Activated naive CD4-positive, alpha-beta T cell treated with anti-CD3 and anti-CD28 coated beads, Interleukin-2, amount 50 U/mL, for 16 hours (primary cell): ENCODE results near the gene RIMBP2.

Experiments
- DNase-seq: peaks from one replicate; pipeline ENCODE4 v3.0.0-alpha.2; 2020

RIMBP2 gene

DNA sequence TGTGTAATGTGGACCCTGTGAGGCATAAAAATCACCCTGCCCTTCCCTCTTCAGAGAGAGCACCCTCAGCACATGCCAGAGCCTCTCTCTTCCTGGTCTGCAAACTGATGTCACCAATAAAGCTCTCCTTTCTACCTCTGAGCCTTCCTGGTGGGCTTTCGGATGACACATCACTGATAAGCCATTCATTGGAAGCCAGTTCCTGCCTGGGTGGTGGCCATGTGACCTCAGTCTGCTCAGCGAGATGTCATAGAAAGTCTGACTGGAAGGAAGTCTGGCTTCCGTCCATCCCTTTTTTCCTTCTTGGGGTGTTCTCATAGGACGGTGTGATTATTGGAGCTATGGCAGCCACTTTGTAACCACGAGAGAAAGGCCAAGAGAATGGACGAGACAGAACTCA lies 282.7 kb downstream of the RIMBP2 start:
- no peak for DNase-seq

DNA sequence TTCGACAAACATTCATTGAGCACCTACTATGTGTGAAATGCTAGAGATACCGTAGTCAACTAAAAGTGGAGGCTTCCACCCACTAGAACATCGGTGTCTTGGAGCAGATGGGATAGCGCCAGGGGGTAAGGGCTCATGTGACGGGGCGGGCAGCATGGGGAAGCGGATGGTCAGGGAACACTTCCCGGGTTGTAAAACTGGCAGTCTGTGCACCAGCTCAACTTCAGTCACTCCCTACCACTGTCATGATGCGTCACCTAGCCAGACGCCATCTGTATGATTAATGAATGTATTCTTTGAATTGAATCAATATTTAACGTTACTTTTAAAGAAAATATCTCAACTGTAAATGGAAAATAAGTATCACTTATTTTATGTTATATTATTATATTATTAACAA lies 284.9 kb downstream of the RIMBP2 start:
- no peak for DNase-seq

GRCh38 chr12:130429656-130430505 lies 286.2 kb downstream of the RIMBP2 start:
- no peak for DNase-seq

DNA sequence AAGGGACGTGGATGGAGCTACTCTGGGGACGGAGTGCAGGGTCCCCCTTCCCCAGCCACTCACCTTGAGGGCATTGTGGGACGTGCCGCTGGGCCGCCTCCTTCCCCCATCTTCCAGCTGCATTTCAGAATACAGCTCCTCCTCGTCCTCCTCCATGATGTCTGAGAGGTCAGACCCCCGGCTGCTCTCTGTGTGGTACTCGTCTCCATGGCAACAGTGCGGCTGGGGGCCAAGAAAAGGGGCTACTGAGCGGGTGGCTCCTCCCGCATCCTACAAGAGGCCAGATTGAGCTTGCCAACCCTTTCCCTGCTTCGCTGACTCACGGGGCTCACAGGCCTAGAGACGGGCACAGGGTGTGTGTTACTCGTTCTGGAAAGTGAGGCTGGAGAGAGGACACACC lies 288.0 kb downstream of the RIMBP2 start:
- DNase-seq = no peak

GRCh38 chr12:130427381-130427887 lies 288.7 kb downstream of the RIMBP2 start:
- DNase-seq = no peak

DNA sequence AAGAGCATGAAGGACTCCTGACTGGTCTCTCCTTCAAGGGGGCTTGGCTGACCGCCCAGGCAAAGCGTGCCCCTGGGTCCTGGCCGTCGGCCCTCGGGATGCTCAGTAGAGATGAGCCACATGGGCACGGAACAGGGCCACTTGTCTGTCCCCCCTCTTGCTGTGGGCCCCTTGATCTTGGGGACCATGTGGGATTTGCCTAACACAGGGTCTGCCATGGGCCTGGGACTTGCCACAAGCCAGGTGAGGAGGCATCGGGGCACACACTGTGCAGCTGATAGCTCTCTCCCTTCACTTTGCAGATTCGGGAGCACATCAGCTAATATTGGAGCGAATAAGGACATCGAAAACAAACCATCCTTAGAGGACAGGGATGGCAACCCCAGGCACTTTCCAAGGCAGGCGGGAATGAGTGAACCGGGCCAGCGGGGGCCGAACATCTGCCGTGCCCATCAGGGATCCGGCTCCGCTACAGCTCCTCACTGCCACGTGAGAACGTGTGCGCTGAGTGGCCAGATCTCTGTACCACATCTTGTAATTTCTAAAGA lies 290.3 kb downstream of the RIMBP2 start:
- no peak for DNase-seq

- DNase-seq = no peak
Measured at GRCh38 chr12:130424858-130425697, 291.0 kb downstream of the RIMBP2 start.

GRCh38 chr12:130423991-130424857 lies 291.9 kb downstream of the RIMBP2 start:
- DNase-seq = no peak

DNA sequence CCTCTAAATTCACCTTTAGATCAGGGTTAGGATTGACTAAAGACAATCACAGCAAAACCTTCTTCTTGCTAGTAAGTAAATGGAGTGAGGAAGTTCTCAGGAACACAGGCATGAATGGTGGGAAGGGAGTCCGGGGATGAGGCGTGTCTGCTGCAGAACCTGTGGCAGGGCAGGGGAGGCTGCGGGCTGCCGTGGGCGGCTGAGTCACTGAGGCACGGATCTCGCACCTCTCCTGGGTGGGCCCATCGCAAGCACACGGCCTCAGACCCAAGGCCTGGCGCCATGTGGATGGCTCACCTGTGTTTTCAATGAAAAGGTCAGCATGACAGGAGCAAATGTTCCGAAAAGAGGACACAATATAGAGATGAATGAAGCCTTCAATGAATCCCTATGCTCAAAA lies 293.0 kb downstream of the RIMBP2 start:
- no peak for DNase-seq

DNA sequence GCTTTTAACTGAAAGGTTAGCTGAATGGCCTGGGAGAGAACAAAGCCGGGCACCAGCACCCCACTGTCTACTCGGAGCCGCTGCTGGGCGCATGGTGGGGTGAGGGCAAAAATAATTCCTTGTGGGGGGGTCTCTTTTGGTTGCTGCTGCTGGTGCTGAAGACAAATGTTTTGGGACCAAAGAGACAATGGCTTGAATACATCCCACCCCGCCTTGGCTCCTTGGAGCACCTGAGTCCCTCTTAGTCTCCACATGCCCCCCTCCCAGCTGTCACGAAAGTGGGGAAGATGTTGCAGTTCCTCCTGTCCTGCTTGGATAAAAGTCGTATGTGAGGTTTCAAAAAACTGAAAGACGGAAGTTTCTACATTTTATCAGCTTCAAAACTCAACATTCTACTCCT lies 293.4 kb downstream of the RIMBP2 start:
- no peak for DNase-seq

DNA sequence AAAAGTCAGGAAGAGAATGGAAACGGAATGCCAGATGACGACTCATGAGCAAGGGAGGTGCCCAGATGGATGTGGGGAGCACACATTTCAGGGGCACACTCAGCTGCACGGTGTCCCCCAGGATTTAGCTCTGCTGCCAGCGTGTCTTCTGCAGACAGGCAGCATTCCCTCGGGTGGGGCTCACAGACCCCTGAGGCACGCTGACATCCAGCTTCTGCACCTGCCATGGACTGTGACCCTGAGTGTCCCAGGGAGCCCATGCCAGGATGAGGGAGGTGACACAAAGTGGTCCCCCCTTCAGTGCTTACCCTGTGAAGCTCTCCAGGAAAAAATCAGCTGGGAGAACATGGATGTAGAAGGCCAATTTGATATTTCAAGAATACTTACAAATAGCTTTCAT lies 294.2 kb downstream of the RIMBP2 start:
- no peak for DNase-seq

GRCh38 chr12:130420071-130420470 lies 296.0 kb downstream of the RIMBP2 start:
- DNase-seq = no peak

DNA sequence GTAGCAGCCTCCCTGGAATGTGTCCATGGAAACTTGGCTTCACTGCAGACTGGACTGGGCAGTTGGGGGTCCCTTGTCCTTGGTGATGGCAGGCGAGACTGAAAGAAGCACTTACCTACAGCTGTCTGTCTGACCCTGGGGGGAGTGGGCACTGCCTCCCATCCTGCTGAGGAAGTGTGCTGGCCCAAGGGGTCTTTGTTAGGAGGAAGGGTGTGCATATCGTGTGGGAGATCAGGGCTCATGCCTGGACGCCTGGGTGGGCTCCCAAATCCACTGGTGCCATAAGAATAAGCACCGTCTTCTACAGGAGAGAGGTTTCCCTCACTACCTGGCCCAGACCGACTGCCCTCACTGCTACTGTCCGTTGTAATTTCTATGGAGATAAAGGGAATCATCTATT lies 297.0 kb downstream of the RIMBP2 start:
- DNase-seq = no peak

DNA sequence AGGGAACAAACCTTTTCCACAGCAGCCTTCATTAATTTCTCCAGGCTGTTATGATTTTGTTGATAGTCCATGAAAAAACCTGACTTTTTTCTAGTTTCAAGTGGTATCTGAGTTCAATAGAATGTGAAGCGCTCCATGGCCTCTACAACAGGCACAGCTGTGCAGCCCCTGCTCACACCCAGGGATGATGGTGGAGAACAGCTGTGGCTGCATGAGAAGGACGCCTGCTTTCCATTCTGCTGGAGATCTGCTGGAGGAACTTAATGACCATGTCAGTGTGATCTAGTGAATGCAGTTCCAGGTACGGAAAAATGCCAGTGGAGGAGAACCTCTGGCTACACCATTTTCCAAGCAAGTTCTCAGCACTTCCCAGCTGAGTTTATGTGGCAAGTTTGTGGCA lies 297.8 kb downstream of the RIMBP2 start:
- DNase-seq = no peak

- no peak for DNase-seq
Measured at GRCh38 chr12:130414381-130414780, 301.7 kb downstream of the RIMBP2 start.

- DNase-seq = no peak
Measured at GRCh38 chr12:130413909-130414308, 302.2 kb downstream of the RIMBP2 start.

- DNase-seq = no peak
Measured at GRCh38 chr12:130412384-130412783, 303.7 kb downstream of the RIMBP2 start.

DNA sequence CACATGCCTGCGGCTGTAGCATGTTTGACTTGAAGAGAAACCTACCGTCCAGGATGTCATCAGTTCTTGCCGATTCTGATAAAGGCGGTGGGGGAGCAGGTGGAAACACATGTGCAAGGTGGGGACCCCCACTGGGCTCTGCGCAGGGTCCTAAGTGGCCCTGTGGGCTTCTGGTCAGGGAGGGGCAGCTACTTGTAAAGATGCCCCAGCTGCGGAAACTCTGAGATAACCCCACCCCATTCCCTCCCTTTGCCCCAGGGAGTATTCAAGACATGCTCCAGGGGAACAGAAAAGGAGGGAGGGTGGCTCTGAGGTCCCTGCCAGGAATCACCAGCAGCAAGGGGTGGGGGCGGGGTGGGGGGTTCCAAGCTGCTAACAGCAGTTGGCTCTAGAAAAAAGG lies 310.8 kb downstream of the RIMBP2 start:
- DNase-seq = no peak

GRCh38 chr12:130401703-130402102 lies 314.4 kb downstream of the RIMBP2 start:
- DNase-seq = no peak

DNA sequence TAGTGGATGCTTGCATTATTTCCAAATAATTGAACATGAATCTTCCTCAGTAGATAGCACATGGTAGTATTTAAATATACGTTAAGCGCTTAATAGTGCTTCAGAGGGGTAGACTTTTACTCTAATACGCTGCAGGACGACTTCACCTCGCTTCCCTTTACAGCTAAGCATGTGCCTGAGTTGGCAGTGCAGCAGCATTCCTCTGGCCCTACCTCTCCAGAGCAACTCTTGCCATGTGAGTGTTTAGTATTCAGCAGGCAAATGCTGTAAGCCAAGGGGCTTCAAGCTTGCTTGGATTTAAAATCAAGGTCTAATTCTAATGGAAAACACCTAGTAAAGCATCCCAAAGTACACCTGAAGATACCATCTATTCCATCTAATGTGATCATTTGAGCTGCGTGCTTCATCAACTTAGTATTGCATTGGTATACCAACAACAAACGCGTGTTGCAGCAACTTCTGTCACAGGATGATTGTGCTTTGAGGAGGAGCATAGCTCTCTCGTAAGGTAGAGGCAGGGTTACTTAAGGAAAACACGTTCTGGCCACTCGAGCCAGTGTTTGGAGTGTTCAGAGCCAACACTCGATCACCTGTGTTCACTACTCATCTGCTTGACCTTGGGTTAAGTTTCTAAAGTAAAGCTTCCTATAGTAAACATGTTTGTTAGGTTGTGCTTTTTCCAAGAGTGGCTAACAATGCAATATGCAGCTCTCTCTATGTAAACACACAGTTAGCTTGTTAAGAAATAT lies 317.8 kb downstream of the RIMBP2 start:
- no peak for DNase-seq

DNA sequence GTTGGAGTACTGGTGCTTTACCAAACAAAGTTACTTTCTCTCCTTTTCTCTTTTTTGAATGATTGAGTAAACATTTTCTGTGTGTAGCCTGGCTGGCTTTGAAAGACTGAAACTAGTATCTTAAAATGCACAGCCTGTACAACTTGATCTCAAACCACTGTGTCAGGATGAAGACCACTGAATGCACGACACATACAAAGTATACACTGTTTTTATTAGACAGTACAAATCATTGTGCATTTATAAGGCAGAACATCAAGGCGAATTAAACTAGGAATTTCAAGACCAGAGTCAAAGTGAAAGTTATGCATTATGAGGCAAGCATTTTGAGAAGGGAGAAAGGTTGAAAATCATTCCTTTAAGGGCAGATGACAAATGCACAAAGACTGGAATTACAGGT lies 319.4 kb downstream of the RIMBP2 start:
- no peak for DNase-seq

- DNase-seq = no peak
Measured at GRCh38 chr12:130394906-130395305, 321.2 kb downstream of the RIMBP2 start.
